DND-41 (cell line): Measurements from ENCODE around the gene FBXW11.

ENCODE experiments used
- ATAC-seq: fragments of 200-7000 bp; cut with Tn5 transposase; 3 replicates; pipeline ENCODE4 v1.9.1; 2021; ENCODE audit warnings: low read depth; ENCODE audit not compliant: insufficient read depth
- DNase-seq: peaks from one replicate; pipeline ENCODE4 v3.0.0-alpha.2; 2020
- H2AFZ ChIP-seq: 2 replicates; pipeline ENCODE4 v1.6.0; 2012; ENCODE audit warnings: low read depth, low read length
- H3K27ac ChIP-seq: 2 replicates; pipeline ENCODE4 v1.5.1; 2012; ENCODE audit warnings: low read length, inconsistent platforms
- H3K27me3 ChIP-seq: fragments of 200-600 bp; sonication (generic); 2 replicates; pipeline ENCODE4 v1.6.0; 2012; ENCODE audit warnings: low read length, mild to moderate bottlenecking, inconsistent platforms; ENCODE audit not compliant: insufficient read depth, poor library complexity
- H3K36me3 ChIP-seq: 2 replicates; pipeline ENCODE4 v1.5.1; 2012; ENCODE audit warnings: low read length, inconsistent platforms; ENCODE audit not compliant: insufficient read depth
- H3K4me1 ChIP-seq: 2 replicates; pipeline ENCODE4 v1.5.1; 2012; ENCODE audit warnings: mild to moderate bottlenecking, low read length; ENCODE audit not compliant: insufficient read depth
- H3K4me2 ChIP-seq: 2 replicates; pipeline ENCODE4 v1.6.0; 2012; ENCODE audit warnings: mild to moderate bottlenecking, moderate library complexity, low read length, inconsistent platforms; ENCODE audit not compliant: insufficient read depth
- H3K4me3 ChIP-seq, 2 experiments: fragments of 200-600 bp in 1 of 2; shearing (Covaris generic) in 1 of 2; 2 replicates each; pipeline ENCODE4 v1.5.1; 2012 to 2016; ENCODE audit warnings: inconsistent platforms in 2 of 2, low read length in 2 of 2, mild to moderate bottlenecking in 2 of 2, low read depth in 1 of 2, moderate library complexity in 1 of 2
- H3K79me2 ChIP-seq: 2 replicates; pipeline ENCODE4 v1.6.0; 2012; ENCODE audit warnings: low read length, inconsistent platforms; ENCODE audit not compliant: insufficient read depth
- H3K9ac ChIP-seq: 2 replicates; pipeline ENCODE4 v1.6.0; 2012; ENCODE audit warnings: low read depth, mild to moderate bottlenecking, inconsistent platforms, low read length, moderate library complexity
- H3K9me3 ChIP-seq: 2 replicates; pipeline ENCODE4 v1.5.1; 2012; ENCODE audit warnings: low read length, moderate library complexity, mild to moderate bottlenecking, inconsistent platforms; ENCODE audit not compliant: insufficient read depth, severe bottlenecking
- H4K20me1 ChIP-seq: 2 replicates; pipeline ENCODE4 v1.6.0; 2012; ENCODE audit warnings: low read length; ENCODE audit not compliant: insufficient read depth
- EZH2 ChIP-seq: IDR thresholded peaks from 3 replicates; pipeline ENCODE4 v1.6.1; 2012; ENCODE audit warnings: borderline replicate concordance, low read depth, mild to moderate bottlenecking, moderate library complexity, low read length, inconsistent platforms; ENCODE audit not compliant: severe bottlenecking
- TF ChIP-seq, protein P1 (sequence below): IDR thresholded peaks from 2 replicates; pipeline ENCODE4 v1.5.1; 2012; ENCODE audit warnings: borderline replicate concordance, low read length, moderate library complexity, mild to moderate bottlenecking; ENCODE audit not compliant: poor library complexity, severe bottlenecking; ENCODE audit errors: extremely low read depth

Gene FBXW11

DNA sequence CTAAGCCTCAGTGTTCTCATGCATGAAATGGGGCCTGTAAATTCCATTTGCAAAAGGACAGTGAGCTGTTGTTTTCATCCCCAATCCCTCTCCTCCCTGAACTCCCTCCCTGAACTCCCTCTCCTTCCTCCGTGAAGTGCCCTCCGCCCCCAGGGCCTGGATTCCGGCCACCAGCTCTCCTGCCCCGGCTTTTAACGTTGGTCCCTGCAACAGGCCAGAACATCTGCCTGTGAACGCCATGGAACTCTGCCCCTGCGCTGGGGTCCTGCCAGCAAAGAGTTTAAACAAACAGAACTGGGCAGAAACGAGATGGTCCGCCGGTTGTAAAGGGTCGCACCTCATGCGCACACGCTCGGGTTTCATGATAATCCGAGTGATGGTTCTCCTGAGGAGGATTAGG, 158.4 kb downstream of the FBXW11 start:
- no peaks in the 10 kb centered on the region for H3K36me3 ChIP-seq
- TF ChIP-seq EZH2: no peak
- TF ChIP-seq, protein P1, sequence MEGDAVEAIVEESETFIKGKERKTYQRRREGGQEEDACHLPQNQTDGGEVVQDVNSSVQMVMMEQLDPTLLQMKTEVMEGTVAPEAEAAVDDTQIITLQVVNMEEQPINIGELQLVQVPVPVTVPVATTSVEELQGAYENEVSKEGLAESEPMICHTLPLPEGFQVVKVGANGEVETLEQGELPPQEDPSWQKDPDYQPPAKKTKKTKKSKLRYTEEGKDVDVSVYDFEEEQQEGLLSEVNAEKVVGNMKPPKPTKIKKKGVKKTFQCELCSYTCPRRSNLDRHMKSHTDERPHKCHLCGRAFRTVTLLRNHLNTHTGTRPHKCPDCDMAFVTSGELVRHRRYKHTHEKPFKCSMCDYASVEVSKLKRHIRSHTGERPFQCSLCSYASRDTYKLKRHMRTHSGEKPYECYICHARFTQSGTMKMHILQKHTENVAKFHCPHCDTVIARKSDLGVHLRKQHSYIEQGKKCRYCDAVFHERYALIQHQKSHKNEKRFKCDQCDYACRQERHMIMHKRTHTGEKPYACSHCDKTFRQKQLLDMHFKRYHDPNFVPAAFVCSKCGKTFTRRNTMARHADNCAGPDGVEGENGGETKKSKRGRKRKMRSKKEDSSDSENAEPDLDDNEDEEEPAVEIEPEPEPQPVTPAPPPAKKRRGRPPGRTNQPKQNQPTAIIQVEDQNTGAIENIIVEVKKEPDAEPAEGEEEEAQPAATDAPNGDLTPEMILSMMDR: no peak

DNA sequence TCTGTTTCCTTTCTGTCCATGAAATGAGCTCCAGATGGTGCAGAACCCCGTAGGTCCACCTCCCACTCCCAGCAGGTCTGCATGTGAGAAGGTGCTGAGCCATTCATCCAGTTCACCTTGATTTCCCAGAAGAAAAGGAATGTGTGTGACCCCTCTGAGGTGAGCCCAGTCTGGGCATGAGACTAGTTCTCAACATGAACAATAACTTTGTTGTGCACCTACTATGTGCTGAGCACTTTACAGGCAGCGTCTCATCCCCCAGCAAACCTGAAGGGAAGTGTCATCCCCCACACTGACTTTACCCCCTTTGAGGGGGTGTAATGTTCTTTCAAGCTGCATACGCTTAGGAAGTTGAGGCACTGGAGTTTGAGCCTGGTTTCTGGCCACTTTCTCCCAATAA, 159.4 kb downstream of the FBXW11 start:
- Histone ChIP-seq H2AFZ (no peak overlapping the region), H3K9ac (no peak overlapping the region), H3K36me3 (no peaks in the 10 kb centered on the region), H3K79me2 (no peaks in the 10 kb centered on the region), H3K27ac (no peak overlapping the region), H3K4me1 (no peaks in the 10 kb centered on the region), H3K9me3 (no peaks in the 10 kb centered on the region), H3K27me3 (no peaks in the 10 kb centered on the region), H4K20me1 (0 out of 2 replicates have a peak, but pooled peaks cover 2% of the 10 kb centered on the region), H3K4me2 (no peak overlapping the region), H3K4me3 (no peak overlapping the region)
- no peak for DNase-seq
- no peak for ATAC-seq
- TF ChIP-seq, protein P1: no peak
- TF ChIP-seq EZH2: no peak

More for the DNA sequence above, 158.4 kb downstream of the FBXW11 start:
- Histone ChIP-seq H3K27ac (no peak overlapping the region), H3K4me1 (no peaks in the 10 kb centered on the region), H3K9me3 (no peaks in the 10 kb centered on the region), H4K20me1 (0 out of 2 replicates have a peak, but pooled peaks cover 2% of the 10 kb centered on the region), H3K79me2 (no peaks in the 10 kb centered on the region), H3K4me2 (no peak overlapping the region), H3K9ac (no peak overlapping the region), H3K27me3 (no peaks in the 10 kb centered on the region), H3K4me3 (no peak overlapping the region), H2AFZ (no peak overlapping the region)
- DNase-seq (no peak), ATAC-seq (no peak)

DNA sequence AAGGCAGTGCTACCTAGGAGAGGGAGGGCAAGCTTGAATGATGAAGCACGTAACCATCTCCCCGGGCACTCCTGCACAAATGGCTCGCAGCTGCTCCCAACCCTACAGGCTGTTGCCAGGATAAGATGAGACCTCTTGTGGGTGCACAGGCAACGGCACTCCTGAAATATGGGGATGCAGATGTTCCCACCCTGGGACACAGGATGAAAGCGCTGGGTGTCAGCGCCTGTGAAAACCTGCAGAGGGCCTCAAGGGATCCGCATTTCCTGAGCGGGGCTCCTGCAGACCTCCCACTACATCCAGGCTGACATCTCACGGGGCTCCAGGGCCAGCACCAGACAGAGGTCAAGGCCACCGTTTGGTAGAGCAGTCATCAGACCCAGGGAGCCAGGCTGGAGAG, 160.1 kb downstream of the FBXW11 start:
- TF ChIP-seq EZH2: no peak
- TF ChIP-seq, protein P1: no peak
- Histone ChIP-seq H3K9ac (no peak overlapping the region), H3K9me3 (no peaks in the 10 kb centered on the region), H2AFZ (no peak overlapping the region), H3K36me3 (no peaks in the 10 kb centered on the region), H4K20me1 (0 out of 2 replicates have a peak, but pooled peaks cover 2% of the 10 kb centered on the region), H3K4me2 (no peak overlapping the region), H3K4me1 (no peaks in the 10 kb centered on the region), H3K79me2 (no peaks in the 10 kb centered on the region), H3K27me3 (no peaks in the 10 kb centered on the region), H3K4me3 (no peak overlapping the region), H3K27ac (no peak overlapping the region)
- DNase-seq: no peak
- no peak; the same call in 2 of the 3 replicates for ATAC-seq

DNA sequence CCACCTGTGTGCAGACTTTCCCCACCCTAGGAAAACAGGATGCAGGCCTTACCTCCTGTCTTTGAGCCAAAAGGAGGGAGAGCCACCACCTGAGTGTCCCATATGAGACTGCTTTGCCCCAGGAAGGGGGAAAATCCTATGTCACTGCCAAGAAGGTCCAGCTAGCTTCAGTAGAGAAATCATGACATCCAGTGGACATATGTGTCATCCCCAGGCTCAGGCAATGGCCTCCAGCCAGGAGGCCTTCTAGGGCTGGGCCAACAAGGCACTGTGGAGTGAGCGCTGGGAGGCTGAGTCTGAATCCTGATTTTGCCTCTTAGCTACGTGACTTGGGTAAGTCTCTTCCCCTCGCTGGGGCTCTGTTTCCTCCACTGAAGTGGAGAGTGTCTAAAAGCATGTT, 160.6 kb downstream of the FBXW11 start:
- H3K36me3 ChIP-seq: no peaks in the 10 kb centered on the region
- DNase-seq (no peak), ATAC-seq (no peak)
- H3K79me2 ChIP-seq: no peaks in the 10 kb centered on the region
- no peaks in the 10 kb centered on the region for H3K27me3 ChIP-seq
- TF ChIP-seq EZH2: no peak
- TF ChIP-seq, protein P1: no peak
- H3K4me3 ChIP-seq: no peak overlapping the region
- no peak overlapping the region for H3K9ac ChIP-seq
- no peak overlapping the region for H3K27ac ChIP-seq
- no peak overlapping the region for H2AFZ ChIP-seq
- no peaks in the 10 kb centered on the region for H3K9me3 ChIP-seq
- H3K4me1 ChIP-seq: no peaks in the 10 kb centered on the region
- H4K20me1 ChIP-seq: 0 out of 2 replicates have a peak, but pooled peaks cover 2% of the 10 kb centered on the region
- no peak overlapping the region for H3K4me2 ChIP-seq
